COR-L47 (cell line): ENCODE data around the gene ARL8A.
A peak's percentile ranks its signal among the peaks of the same experiment; 100 is the strongest.
"Not testable (repeated sequence)": the region's sequence is repeated elsewhere in the genome, so short reads cannot be mapped to it uniquely, and the experiment has no call there.

ENCODE experiments used
- DNase-seq: peaks from one replicate; lab custom pipeline; 2025; lab: John Stamatoyannopoulos, UW

The ARL8A gene

DNA sequence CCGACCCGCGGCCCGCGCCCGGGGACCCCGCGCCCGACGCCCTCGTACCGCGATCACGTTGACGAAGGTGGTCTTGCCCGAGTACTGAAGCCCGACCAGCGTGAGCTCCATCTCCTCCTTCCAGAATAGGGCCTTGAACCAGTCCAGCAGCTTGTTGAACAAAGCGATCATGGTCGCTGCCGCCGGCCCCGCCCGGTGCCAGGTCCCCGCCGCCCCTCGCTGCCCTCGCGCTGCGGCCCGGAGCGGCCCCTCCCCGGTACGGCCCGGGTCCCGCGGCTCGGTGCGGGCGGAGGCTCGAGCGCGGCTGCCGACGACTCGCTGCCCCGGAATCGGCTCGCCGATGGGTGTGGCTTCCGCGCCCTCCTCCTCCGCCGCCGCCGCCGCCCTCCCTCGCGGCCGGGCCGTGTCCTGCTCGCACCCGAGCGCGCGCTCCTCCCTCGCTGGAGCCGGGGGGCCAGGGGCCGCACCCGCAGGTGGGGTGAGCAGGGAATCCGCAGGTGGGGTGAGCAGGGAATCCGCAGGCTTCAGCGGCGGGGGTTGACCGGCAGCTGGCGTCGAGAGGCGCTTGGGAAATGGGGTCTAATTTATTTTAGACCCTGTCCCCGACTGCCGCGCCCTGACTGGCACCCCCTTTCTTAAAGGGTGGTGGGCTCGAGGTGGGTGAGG lies at the start of gene ARL8A:
ARL8A (minus strand) TSS at position 336 of the 666 bp plus-strand sequence; CDS start at position 171, 165 bp downstream.
- peak; percentile 55 for DNase-seq

DNA sequence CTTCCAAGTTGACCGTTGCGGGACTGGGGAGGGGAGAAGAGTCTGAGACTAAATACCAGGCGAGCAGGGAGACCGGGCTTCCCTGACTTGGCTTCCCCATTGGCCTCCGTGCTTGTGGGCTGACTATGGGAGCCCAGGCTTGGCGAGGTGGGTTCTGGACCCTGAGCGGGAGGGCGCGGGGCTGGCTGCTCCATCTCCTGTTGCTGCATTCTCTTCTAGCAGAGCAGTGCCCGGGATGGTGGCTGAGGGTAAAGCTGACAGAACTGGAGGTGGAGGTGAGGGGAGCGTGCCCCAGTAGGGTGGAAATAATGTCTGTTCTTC lies 49.8 kb upstream of the ARL8A start:
- DNase-seq: no peak

DNA sequence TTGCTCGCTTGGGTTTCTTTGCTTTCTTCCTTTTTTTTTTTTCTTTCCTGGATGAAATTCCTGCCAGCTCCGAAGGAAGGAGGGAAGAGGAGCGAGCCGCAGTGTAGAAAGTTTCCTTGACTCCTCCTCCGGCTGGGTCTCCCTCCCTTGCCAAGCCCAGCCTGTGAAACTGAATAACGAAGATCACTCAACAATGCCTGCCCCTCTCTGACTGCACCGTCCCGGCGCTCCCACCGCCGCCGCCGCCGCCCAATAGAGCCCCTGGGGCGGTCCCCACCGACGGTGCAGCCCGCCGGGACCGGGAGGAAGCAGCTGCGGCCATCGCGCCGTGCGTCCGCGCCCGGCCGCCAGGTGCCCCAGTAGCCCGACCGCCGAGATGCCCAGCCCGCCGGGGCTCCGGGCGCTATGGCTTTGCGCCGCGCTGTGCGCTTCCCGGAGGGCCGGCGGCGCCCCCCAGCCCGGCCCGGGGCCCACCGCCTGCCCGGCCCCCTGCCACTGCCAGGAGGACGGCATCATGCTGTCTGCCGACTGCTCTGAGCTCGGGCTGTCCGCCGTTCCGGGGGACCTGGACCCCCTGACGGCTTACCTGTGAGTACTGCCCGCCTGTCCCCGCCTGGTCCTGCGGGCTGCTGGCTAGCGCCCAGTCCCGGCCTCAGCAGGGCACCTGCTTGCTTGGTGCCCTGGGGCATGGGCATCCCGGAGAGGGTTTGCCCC lies 49.2 kb upstream of the ARL8A start, which contains the start of gene LGR6:
LGR6 (plus strand) TSS at position 186 of the 714 bp plus-strand sequence; CDS start at position 377, 191 bp downstream.
- no peak for DNase-seq

DNA sequence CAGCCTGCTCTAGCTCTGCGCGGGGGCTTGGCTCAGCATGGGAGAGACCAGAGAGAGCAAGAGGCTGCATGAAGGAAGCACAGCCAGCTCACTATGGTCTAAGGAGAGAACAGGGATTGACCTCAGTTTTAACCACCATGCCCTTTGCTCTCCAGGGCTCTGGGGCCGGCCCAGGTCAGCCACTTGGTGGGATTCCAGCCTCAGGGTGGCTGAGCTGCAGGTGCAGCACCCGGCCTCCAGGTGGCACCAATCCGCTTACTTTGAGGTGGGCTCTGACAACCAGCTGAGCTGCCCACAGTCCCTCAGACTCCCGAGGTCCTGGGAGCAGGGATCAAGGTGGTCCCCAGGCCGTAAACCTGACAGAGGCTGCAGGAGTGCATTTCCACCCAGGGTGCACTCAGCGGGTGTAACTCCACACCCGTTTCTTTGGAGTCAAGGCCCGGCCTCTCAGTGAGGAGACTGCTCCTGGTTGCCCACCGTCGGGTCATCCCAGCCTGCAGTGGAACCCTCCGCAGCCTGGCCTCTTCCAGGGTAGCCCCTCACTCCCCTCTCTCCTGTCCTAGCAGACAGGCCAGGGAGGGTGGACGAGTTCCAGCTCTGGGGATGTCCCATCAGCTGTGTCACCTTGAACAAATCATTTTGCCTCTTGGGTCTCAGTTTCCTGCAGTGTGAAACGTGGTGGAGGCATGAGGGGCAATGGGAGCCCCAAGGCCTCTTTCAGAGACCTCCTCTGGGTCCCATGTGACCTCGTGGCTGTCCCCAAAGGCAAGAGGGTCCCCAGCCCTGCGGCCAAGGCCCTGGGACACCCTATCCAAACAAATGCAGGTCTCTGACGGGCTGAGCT lies 48.5 kb upstream of the ARL8A start:
- peak; percentile 23 for DNase-seq

DNA sequence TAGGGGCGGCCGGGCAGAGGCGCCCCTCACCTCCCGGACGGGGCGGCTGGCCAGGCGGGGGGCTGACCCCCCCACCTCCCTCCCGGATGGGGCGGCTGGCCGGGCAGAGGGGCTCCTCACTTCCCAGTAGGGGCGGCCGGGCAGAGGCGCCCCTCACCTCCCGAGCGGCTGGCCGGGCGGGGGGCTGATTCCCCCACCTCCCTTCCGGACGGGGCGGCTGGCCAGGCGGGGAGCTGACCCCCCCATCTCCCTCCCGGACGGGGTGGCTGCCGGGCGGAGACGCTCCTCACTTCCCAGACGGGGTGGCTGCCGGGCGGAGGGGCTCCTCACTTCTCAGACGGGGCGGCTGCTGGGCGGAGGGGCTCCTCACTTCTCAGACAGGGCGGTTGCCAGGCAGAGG lies 46.9 kb upstream of the ARL8A start:
- DNase-seq: not testable (repeated sequence)

DNA sequence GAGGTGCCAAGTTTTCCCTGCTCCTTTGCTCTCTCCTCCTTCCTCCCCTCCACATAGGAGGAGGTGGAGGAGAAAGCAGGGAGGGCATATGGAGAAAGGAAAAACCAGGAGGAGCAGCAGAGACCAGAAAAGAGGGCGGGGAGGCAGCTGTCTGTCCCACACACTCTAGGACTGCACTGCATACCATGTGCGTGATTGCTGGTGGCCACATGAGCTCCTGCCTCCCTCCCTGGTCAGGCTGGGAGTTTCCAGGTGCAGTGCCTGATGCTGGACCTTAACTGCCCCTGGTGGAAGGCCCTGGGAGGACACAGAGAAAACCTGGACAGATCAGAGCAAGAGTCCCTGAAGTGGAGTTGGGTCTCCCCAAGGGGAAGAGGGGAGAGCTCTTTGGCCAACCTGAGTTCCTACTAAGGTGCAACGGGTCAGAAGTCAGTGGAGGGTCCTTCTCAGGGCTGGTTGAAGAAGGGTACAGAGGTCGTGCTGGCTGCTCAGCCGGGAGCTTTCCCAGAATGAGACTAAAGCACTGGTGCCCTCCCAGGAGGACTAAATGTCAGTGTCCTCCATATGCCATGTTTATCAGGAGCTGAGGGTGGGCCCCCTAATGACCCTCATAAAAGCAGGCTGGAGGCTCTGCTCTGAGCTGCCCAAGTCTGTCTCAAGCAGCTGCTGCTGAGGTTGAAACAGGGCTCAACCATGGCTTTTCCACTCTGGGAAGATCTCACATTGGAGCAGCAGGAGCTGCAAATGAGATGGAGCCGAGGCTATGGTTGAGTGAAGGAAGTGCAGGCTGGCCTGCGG lies 45.6 kb upstream of the ARL8A start:
- DNase-seq: no peak

DNA sequence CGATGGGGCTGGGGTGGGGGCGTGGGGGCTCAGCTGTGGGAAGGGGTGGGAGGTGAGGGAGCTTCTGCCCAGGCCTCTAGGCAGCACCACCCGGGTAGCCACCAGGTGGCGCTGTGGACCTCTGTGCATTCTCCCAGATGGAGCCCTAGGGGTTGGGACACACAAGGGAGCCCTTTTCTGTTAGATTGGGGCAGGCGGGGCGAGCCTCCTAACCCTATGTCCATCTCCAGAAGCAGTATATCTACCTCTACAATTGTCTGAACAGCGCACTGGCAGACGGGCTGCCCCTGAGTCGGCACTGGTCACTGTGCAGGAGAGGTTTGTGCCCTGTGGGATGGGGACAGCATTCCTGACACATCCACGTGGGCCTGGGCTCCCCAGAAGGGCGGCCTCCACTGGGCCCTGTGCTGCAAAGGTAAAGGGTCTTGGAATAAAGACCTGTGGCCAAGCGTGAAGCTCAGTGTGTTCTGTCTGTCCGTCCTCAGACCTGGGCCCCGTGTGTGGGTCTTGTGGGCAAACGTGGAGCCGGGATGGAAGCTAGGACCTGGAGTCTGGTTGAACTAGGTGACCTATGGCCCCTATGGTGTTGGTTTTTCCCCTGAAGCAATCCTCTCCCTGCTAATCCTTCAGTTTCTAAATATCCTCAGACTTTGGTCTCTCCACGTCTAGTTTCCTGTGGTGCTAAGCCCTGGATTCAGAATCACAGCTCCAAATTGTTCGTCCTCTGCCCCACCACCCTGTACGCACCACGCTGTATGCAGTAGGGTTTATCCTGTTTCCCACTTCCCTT lies 44.7 kb upstream of the ARL8A start:
- DNase-seq: peak; percentile 68

DNA sequence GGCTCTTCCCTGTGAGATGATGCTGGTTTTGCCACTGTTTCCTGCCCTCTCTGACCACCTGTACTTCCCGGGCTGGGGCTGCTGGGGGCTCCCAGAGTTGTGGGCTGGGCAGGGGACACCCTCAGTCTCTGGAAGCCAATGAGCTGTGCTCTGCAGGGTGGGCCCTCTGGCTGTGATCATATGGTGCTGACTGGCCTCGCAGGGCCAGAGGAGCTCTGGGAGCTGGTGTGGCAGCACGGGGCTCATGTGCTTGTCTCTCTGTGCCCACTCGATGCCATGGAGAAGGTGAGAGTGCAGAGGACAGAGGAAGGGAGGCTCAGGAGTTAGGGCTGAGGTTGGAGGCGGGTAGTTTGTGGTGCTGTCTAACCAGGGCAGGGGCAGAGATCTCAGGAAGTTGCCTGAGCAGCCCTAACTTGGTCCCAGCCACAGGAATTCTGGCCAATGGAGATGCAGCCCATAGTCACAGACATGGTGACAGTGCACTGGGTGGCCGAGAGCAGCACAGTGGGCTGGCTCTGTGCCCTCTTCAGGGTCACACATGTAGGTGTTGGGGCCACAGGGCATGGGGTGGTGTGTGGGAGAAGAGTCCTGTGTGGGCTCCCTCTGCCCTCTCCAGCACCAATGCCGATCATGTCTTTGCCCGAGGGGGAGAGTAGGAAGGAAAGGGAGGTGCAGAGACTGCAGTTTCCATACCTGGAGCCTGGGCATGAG lies 43.3 kb upstream of the ARL8A start:
- no peak for DNase-seq

DNA sequence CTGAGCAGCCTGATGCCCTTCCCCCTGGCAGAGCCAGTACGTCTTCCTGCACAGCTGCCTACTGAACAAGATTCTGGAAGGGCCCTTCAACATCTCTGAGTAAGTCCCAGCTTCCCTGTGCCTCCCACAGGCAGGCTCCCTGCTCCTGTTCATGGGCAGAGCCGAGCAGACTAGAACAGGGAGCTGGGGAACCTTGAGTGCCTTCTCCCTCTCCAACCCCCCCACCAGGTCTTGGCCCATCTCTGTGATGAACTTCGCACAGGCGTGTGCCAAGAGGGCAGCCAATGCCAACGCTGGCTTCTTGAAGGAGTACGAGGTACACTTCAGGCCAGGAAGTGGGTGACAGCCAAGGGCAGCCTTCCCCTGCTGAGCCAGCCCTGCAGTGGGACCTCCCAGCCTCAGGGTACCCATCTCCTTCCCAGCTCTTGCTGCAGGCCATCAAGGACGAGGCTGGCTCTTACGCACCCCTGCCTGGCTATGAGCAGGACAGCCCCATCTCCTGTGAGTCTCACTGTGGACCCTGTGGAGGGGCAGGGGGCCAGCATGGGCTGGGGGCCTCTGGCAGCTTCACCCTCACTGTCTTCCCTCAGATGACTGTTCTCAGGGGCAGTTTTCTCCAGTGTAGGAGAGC lies 42.6 kb upstream of the ARL8A start:
- DNase-seq: no peak

DNA sequence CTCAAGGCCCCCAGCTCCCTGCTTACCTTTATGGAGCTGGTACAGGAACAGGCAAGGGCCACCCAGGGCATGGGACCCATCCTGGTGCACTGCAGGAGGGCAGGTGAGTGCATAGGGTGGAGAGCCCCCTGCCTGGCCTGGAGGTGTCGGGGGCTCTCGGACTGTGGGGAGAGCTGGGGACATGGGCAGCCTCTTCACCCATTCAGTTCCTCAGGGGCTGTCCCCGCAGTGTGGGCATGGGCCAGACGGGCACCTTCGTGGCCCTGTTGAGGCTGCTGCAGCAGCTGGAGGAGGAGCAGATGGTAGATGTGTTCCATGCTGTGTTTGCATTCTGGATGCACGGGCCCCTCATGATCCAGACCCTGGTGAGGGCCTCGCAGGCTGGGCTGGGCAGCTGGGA lies 41.8 kb upstream of the ARL8A start:
- no peak for DNase-seq

DNA sequence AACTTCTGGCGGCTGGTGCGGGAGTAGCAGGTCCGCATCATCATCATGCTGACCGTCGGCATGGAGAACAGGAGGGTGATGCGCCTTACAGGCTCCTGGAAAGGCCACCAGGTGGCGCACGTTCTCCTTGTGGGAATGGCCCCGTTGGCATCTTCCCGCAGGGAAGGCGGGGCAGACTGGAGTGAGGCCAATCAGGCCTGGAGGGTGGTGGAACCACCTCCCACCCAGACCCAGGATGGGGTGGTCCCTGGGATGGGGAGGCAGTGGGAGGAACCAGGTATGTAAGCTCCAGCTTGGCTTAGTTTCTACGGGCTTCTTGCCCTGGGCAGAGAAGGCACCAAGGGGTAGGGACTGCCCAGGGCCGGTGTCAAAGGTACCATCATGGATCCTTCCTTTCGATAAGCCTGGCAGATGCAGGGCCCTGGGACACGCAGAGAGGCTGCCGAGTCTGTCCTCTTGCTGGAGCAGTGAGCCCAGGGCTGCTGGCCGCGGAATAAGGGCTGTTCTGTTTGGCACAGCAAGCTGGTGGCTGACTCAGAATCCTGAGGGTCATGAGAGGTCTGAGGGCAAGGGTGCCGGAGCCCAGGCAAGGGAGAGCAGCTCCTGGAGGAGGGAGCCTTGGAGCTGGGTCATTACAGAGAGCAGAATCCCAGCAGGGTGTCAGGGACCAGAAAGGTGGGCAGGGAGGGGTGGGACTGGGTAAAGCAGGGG lies 40.4 kb upstream of the ARL8A start:
- DNase-seq: peak; percentile 88

DNA sequence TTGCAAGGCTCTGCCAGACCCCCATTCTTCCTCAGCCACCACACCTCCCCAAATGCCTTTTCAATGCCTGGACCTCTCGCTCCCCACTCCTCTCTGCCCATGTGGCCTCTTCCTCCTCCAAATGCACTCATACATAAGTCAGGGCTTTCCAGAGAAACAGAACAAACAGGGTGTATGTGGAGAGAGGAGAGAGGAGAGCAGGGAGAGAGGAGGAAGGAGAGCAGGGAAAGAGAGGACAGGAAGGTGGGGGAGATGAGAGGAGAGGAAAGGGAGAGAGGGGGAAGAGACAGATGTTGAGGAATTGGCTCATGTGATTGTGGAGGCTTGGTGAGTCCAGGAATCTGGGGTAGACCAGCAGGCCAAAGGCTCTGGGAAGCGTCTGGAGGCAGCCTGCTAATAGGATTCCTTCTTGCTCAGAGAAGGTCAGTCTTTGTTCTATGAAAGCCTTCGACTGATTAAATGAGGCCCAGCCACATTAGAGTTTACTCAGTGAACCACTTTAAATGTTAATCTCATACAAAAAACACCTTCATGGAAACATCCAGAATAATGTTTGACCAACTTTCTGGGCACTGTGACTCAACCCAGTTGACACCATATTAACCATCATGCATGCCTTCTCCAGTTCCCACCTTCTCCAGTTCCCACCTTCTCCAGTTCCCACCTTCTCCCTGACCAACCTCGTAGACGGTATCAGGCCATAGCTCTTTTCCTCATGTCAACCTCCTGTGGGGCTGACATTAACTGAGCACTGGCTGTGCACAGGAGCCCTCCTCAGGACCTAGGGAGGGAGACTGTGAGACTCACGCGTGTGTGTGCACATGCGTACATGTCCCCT lies 37.7 kb upstream of the ARL8A start:
- no peak for DNase-seq

DNA sequence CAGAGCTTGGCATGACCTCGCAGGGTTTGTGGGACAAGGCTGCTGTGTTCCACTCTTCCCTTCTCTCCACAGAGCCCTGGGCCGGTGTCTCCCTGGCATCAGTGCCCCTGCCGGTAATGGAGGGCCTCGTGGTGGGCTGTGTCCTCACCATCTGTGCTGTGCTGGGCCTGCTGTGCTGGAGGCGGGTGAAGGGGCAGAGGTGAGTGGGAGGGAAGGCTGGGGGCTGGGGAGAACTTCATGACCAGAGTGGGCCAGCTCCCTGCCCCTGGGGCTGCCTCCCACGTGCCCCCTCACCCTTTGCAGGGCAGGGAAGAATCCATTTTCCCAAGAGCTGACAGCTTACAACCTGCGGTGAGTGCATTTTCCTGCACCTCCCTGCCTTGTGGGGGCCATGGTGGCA lies 37.0 kb upstream of the ARL8A start:
- no peak for DNase-seq

DNA sequence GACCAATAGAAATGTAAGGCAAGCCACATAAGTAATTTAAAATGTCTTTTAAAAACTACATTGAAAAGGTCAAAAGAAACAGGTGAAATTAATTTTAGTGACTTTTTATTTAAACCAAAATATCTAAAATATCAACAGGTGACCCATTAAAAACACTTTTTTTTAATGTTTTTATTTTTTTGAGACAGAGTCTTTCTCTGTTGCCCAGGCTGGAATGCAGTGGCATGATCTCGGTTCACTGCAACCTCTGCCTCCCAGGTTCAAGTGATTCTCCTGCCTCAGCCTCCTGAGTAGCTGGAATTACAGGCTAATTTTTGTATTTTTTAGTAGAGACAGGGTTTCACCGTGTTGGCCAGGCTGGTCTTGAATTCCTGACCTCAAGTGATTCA lies 36.2 kb upstream of the ARL8A start:
- DNase-seq: not testable (repeated sequence)

DNA sequence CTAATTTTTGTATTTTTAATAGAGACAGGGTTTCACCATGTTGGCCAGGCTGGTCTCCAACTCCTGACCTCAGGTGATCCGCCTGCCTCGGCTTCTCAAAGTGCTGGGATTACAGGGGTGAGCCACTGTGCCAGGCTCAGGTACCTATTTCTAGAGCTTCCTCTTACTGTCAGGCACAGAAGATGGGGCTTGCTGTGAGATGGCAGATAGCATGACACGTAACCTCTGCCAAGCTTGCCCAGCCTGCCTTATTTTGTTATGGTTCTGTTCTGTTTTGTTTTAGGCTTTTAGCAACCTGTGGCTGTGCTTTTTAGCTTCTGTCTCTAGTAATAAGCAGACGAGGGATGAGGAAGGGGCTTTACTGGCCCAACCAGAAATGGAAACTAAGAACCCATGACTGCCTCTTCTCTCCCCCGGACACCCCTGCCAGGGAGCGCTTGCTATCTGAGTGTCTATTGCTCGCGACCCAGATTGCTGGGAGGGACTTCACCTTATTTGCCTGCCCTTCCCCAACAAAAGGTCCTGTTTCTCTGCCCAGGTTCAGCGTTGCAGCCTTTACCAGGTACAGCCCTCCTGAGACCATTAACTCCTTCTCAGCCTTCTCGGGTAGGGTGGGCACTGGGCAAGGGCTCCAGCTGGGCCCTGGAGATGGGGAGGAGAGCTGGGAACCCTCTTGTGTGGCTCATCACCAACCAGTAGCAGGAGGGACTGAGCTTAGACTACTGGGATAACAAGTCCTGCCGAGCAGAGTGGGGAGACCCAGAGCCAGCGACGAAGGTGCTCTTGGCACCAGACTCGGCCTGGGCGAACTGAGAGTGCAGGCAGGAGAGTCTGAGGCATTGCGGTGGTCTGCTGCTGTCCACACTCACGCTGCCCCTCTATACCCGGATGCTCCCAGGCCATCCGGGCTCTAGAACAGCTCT lies 35.6 kb upstream of the ARL8A start:
- no peak for DNase-seq

DNA sequence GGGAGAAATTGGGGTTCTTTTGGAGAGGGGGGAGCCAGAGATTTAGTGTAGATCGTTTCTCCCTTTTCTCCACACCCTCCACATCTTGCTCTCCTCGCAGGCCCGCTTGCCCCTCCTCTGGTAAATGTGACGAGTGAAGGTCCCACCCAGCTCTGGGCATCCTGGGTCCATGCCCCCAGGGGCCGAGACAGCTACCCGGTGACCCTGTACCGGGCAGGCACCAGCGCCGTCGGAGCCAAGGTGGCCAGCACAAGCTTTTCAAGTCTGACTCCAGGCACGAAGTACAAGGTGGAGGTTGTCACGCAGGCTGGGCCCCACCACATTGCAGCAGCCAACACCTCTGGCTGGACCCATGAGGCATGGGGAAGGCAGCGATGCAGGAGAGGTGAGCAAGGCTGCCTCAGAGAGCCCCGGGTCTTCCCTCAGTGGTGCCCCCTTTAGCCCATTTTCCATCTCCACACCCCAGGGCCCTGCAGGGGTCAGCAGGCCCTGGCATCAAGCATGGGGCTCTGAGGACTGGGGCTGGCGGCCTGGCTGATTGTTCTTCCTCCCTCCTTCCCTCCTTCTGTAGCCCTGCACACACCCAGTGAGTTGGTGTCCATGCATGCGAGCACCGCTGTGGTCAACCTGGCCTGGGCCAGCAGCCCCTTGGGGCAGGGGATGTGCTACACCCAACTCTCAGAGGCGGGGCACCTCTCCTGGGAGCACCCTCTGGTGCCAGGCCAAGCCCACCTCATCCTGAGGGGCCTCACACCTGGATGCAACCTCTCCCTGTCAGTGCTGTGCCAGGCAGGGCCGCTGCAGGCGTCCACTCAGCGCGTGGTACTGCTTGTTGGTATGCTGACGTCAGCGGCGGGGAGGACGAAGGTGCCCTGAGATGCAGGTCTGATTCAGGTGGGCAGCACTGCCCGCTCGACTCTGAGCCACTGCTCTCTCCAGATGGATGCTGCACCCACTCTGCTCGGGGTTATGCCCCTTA lies 32.7 kb upstream of the ARL8A start:
- DNase-seq: no peak
